Measurements from ENCODE around the gene KANSL1. TPM values are rescaled to one million over a fixed set of nuclear protein-coding genes. Genes with fewer than 3 reads are reported as not detected.

Gene KANSL1
- total RNA-seq, 1 donor from 2014 or later, result 91.5 TPM

- H3K4me1 Mint-ChIP-seq (ENCODE audit: low read depth), result peaks cover 65% of the 10 kb centered on the region
- no peaks in the 10 kb centered on the region for H3K9me3 Mint-ChIP-seq
- peaks cover 34% of the 10 kb centered on the region for H3K36me3 Mint-ChIP-seq (ENCODE audit: low read depth)
- intact Hi-C loops (cut with micrococcal nuclease), result loop anchor here (2.0 kb wide), 2 partner anchors 21 to 105 kb away; no protein-coding TSS in a partner anchor
- DNase-seq (ENCODE audit: low spot score), result no peak
- H3K4me3 Mint-ChIP-seq (ENCODE audit: low read depth), result no peak overlapping the region
- H3K27me3 Mint-ChIP-seq (ENCODE audit: low read depth), result no peaks in the 10 kb centered on the region
- peak overlapping the region; percentile 91 for H3K27ac Mint-ChIP-seq
Measured at GRCh38 chr17:46157443-46158062, 35.7 kb downstream of the KANSL1 start.

GRCh38 chr17:46154151-46154816, 38.9 kb downstream of the KANSL1 start:
- no peak for DNase-seq (ENCODE audit: low spot score)
- H3K4me3 Mint-ChIP-seq (ENCODE audit: low read depth), result peak overlapping the region; percentile 26
- H3K27ac Mint-ChIP-seq, result peak overlapping the region; percentile 76
- intact Hi-C loops (cut with micrococcal nuclease), result loop anchor here (2.0 kb wide), 1 partner anchor 17 kb away; no protein-coding TSS in a partner anchor
- H3K36me3 Mint-ChIP-seq (ENCODE audit: low read depth), result peaks cover 37% of the 10 kb centered on the region
- no peaks in the 10 kb centered on the region for H3K9me3 Mint-ChIP-seq
- H3K4me1 Mint-ChIP-seq (ENCODE audit: low read depth), result peaks cover 63% of the 10 kb centered on the region
- H3K27me3 Mint-ChIP-seq (ENCODE audit: low read depth), result no peaks in the 10 kb centered on the region

- H3K4me1 Mint-ChIP-seq (ENCODE audit: low read depth), result peaks cover 64% of the 10 kb centered on the region
- H3K36me3 Mint-ChIP-seq (ENCODE audit: low read depth), result peaks cover 34% of the 10 kb centered on the region
- no peak overlapping the region for H3K27ac Mint-ChIP-seq
- no peaks in the 10 kb centered on the region for H3K9me3 Mint-ChIP-seq
- H3K27me3 Mint-ChIP-seq (ENCODE audit: low read depth), result no peaks in the 10 kb centered on the region
- H3K4me3 Mint-ChIP-seq (ENCODE audit: low read depth), result no peak overlapping the region
- intact Hi-C loops (cut with micrococcal nuclease), result no loop called here
- no peak for DNase-seq (ENCODE audit: low spot score)
Measured at GRCh38 chr17:46152423-46152822, 40.8 kb downstream of the KANSL1 start.

- H3K27me3 Mint-ChIP-seq (ENCODE audit: low read depth), result no peaks in the 10 kb centered on the region
- intact Hi-C loops (cut with micrococcal nuclease), result no loop called here
- H3K4me1 Mint-ChIP-seq (ENCODE audit: low read depth), result peaks cover 63% of the 10 kb centered on the region
- H3K27ac Mint-ChIP-seq, result no peak overlapping the region
- no peak overlapping the region for H3K4me3 Mint-ChIP-seq (ENCODE audit: low read depth)
- DNase-seq (ENCODE audit: low spot score), result no peak
- H3K9me3 Mint-ChIP-seq, result no peaks in the 10 kb centered on the region
- peaks cover 36% of the 10 kb centered on the region for H3K36me3 Mint-ChIP-seq (ENCODE audit: low read depth)
Measured at GRCh38 chr17:46151762-46152161, 41.5 kb downstream of the KANSL1 start.

GRCh38 chr17:46150216-46150963, 42.8 kb downstream of the KANSL1 start:
- DNase-seq (ENCODE audit: low spot score), result no peak
- Mint-ChIP-seq H3K27me3 (ENCODE audit: low read depth) (no peaks in the 10 kb centered on the region), H3K4me1 (ENCODE audit: low read depth) (peaks cover 63% of the 10 kb centered on the region), H3K27ac (no peak overlapping the region), H3K36me3 (ENCODE audit: low read depth) (peaks cover 43% of the 10 kb centered on the region), H3K4me3 (ENCODE audit: low read depth) (no peak overlapping the region), H3K9me3 (no peaks in the 10 kb centered on the region)
- intact Hi-C loops (cut with micrococcal nuclease), result no loop called here

- intact Hi-C loops (cut with micrococcal nuclease), result no loop called here
- Mint-ChIP-seq H3K27ac (no peak overlapping the region), H3K36me3 (ENCODE audit: low read depth) (peaks cover 35% of the 10 kb centered on the region), H3K9me3 (no peaks in the 10 kb centered on the region), H3K4me3 (ENCODE audit: low read depth) (no peak overlapping the region), H3K4me1 (ENCODE audit: low read depth) (peaks cover 65% of the 10 kb centered on the region), H3K27me3 (ENCODE audit: low read depth) (no peaks in the 10 kb centered on the region)
- DNase-seq (ENCODE audit: low spot score), result no peak
Measured at GRCh38 chr17:46148247-46148646, 45.0 kb downstream of the KANSL1 start.

GRCh38 chr17:46147296-46147695, 45.9 kb downstream of the KANSL1 start:
- no peaks in the 10 kb centered on the region for H3K27me3 Mint-ChIP-seq (ENCODE audit: low read depth)
- intact Hi-C loops (cut with micrococcal nuclease), result no loop called here
- no peak for DNase-seq (ENCODE audit: low spot score)
- H3K4me3 Mint-ChIP-seq (ENCODE audit: low read depth), result peak overlapping the region; percentile 22
- H3K27ac Mint-ChIP-seq, result peak overlapping the region; percentile 50
- peaks cover 63% of the 10 kb centered on the region for H3K4me1 Mint-ChIP-seq (ENCODE audit: low read depth)
- peaks cover 36% of the 10 kb centered on the region for H3K36me3 Mint-ChIP-seq (ENCODE audit: low read depth)
- no peaks in the 10 kb centered on the region for H3K9me3 Mint-ChIP-seq

- intact Hi-C loops (cut with micrococcal nuclease), result loop anchor here (1.0 kb wide), 1 partner anchor 43 kb away; no protein-coding TSS in a partner anchor
- peaks cover 75% of the 10 kb centered on the region for H3K4me1 Mint-ChIP-seq (ENCODE audit: low read depth)
- H3K27me3 Mint-ChIP-seq (ENCODE audit: low read depth), result no peaks in the 10 kb centered on the region
- no peak for DNase-seq (ENCODE audit: low spot score)
- peaks cover 34% of the 10 kb centered on the region for H3K36me3 Mint-ChIP-seq (ENCODE audit: low read depth)
- peak overlapping the region; percentile 26 for H3K27ac Mint-ChIP-seq
- H3K9me3 Mint-ChIP-seq, result no peaks in the 10 kb centered on the region
- no peak overlapping the region for H3K4me3 Mint-ChIP-seq (ENCODE audit: low read depth)
Measured at GRCh38 chr17:46144246-46144645, 49.0 kb downstream of the KANSL1 start.

GRCh38 chr17:46143827-46144236, 49.4 kb downstream of the KANSL1 start:
- Mint-ChIP-seq H3K27ac (peak overlapping the region; percentile 13), H3K36me3 (ENCODE audit: low read depth) (peaks cover 33% of the 10 kb centered on the region), H3K9me3 (no peaks in the 10 kb centered on the region), H3K4me1 (ENCODE audit: low read depth) (peaks cover 78% of the 10 kb centered on the region), H3K4me3 (ENCODE audit: low read depth) (no peak overlapping the region), H3K27me3 (ENCODE audit: low read depth) (no peaks in the 10 kb centered on the region)
- DNase-seq (ENCODE audit: low spot score), result no peak
- intact Hi-C loops (cut with micrococcal nuclease), result loop anchor here (1.0 kb wide), 1 partner anchor 43 kb away; no protein-coding TSS in a partner anchor

- no peak overlapping the region for H3K27ac Mint-ChIP-seq
- no peak overlapping the region for H3K4me3 Mint-ChIP-seq (ENCODE audit: low read depth)
- H3K27me3 Mint-ChIP-seq (ENCODE audit: low read depth), result no peaks in the 10 kb centered on the region
- H3K36me3 Mint-ChIP-seq (ENCODE audit: low read depth), result peaks cover 29% of the 10 kb centered on the region
- peaks cover 81% of the 10 kb centered on the region for H3K4me1 Mint-ChIP-seq (ENCODE audit: low read depth)
- DNase-seq (ENCODE audit: low spot score), result no peak
- intact Hi-C loops (cut with micrococcal nuclease), result no loop called here
- H3K9me3 Mint-ChIP-seq, result no peaks in the 10 kb centered on the region
Measured at GRCh38 chr17:46141645-46142044, 51.6 kb downstream of the KANSL1 start.

GRCh38 chr17:46140645-46141197, 52.5 kb downstream of the KANSL1 start:
- DNase-seq (ENCODE audit: low spot score), result no peak
- intact Hi-C loops (cut with micrococcal nuclease), result no loop called here
- Mint-ChIP-seq H3K4me1 (ENCODE audit: low read depth) (peaks cover 83% of the 10 kb centered on the region), H3K27me3 (ENCODE audit: low read depth) (no peaks in the 10 kb centered on the region), H3K4me3 (ENCODE audit: low read depth) (no peak overlapping the region), H3K36me3 (ENCODE audit: low read depth) (peaks cover 27% of the 10 kb centered on the region), H3K27ac (no peak overlapping the region), H3K9me3 (no peaks in the 10 kb centered on the region)

GRCh38 chr17:46139432-46140210, 53.6 kb downstream of the KANSL1 start:
- Mint-ChIP-seq H3K4me1 (ENCODE audit: low read depth) (peaks cover 78% of the 10 kb centered on the region), H3K27me3 (ENCODE audit: low read depth) (no peaks in the 10 kb centered on the region), H3K9me3 (no peaks in the 10 kb centered on the region), H3K36me3 (ENCODE audit: low read depth) (peaks cover 31% of the 10 kb centered on the region), H3K4me3 (ENCODE audit: low read depth) (no peak overlapping the region), H3K27ac (no peak overlapping the region)
- intact Hi-C loops (cut with micrococcal nuclease), result no loop called here
- no peak for DNase-seq (ENCODE audit: low spot score)
